Keratinocyte (primary cell): ENCODE measurements around the gene NCOR1.

Source experiments
- CTCF ChIP-seq, 3 experiments: IDR thresholded peaks in 1 of 3; conservative IDR thresholded peaks in 1 of 3; optimal IDR thresholded peaks in 1 of 3; 2 replicates in 2 of 3; 3 replicates in 1 of 3; pipeline versions ENCODE3 to v1.5.1; 2011; ENCODE audit warnings: low read length in 3 of 3, mild to moderate bottlenecking in 3 of 3, moderate library complexity in 2 of 3, control low read depth in 1 of 3, inconsistent platforms in 1 of 3; ENCODE audit not compliant: insufficient read depth in 2 of 3; ENCODE audit errors: extremely low read depth in 1 of 3
- EZH2 ChIP-seq: IDR thresholded peaks from one replicate; pipeline ENCODE4 v1.6.1; 2012; ENCODE audit warnings: inconsistent platforms, mild to moderate bottlenecking, low read length, moderate library complexity

GRCh38 chr17:16101440-16101839, 113.9 kb downstream of the NCOR1 start:
- TF ChIP-seq CTCF (optimal IDR thresholded peaks at IDR 0.05 in 1 of 3, IDR thresholded peaks at IDR 0.05 in 1 of 3, conservative IDR thresholded peaks at IDR 0.05 in 1 of 3; ENCODE audit: extremely low read depth in 1 of 3, insufficient read depth in 2 of 3, low read length in 3 of 3): no peak
- TF ChIP-seq EZH2: no peak
